Activated T-helper 9 cell treated with anti-CD3 and anti-CD28 coated beads, Interleukin-2, amount 50 U/mL, for 16 hours (primary cell): ENCODE results near the gene EFCC1.

Source experiments
- DNase-seq: peaks from one replicate; pipeline ENCODE4 v3.0.0-alpha.2; 2020; ENCODE audit warnings: low read depth

Gene EFCC1

GRCh38 chr3:128994581-128995546 lies 6.2 kb upstream of the EFCC1 start:
- DNase-seq: no peak

GRCh38 chr3:128995737-128996136 lies 5.4 kb upstream of the EFCC1 start:
- DNase-seq: no peak

GRCh38 chr3:128996200-128996599 lies 4.9 kb upstream of the EFCC1 start:
- DNase-seq: no peak

- no peak for DNase-seq
These were observed 4.4 kb upstream of the EFCC1 start for GRCh38 chr3:128996726-128997125.

- DNase-seq: no peak
These were observed 3.5 kb upstream of the EFCC1 start for GRCh38 chr3:128997486-128998133.

- DNase-seq: no peak
These were observed 2.5 kb upstream of the EFCC1 start for GRCh38 chr3:128998561-128998960.

- no peak for DNase-seq
These were observed 2.0 kb upstream of the EFCC1 start for GRCh38 chr3:128999102-128999501.

GRCh38 chr3:129000742-129001100 lies 383 bp upstream of the EFCC1 start:
- DNase-seq: no peak

GRCh38 chr3:129001806-129002572 lies 885 bp downstream of the EFCC1 start:
- no peak for DNase-seq

GRCh38 chr3:129002573-129003569 lies 1.8 kb downstream of the EFCC1 start:
- DNase-seq: no peak

GRCh38 chr3:129003578-129004112 lies 2.5 kb downstream of the EFCC1 start:
- DNase-seq: peak; percentile 39

GRCh38 chr3:129004639-129005295 lies 3.7 kb downstream of the EFCC1 start:
- DNase-seq: no peak

GRCh38 chr3:129005526-129006303 lies 4.6 kb downstream of the EFCC1 start:
- no peak for DNase-seq

- no peak for DNase-seq
These were observed 5.8 kb downstream of the EFCC1 start for GRCh38 chr3:129006864-129007263.

- DNase-seq: no peak
These were observed 6.7 kb downstream of the EFCC1 start for GRCh38 chr3:129007792-129008191.

GRCh38 chr3:129009266-129009665 lies 8.2 kb downstream of the EFCC1 start:
- no peak for DNase-seq

- DNase-seq: no peak
These were observed 9.3 kb downstream of the EFCC1 start for GRCh38 chr3:129010310-129010956.

GRCh38 chr3:129013491-129013891 lies 12.4 kb downstream of the EFCC1 start:
- no peak for DNase-seq

GRCh38 chr3:129014148-129014547 lies 13.0 kb downstream of the EFCC1 start:
- DNase-seq: no peak
